Stimulated activated CD4-positive, alpha-beta T cell treated with anti-CD3 and anti-CD28 coated beads, TNF-alpha, amount 100 ng/mL, for 4 hours (primary cell): ENCODE data around the gene GZMH.
A peak's percentile ranks its signal among the peaks of the same experiment; 100 is the strongest.
"Not testable (repeated sequence)": the region's sequence is repeated elsewhere in the genome, so short reads cannot be mapped to it uniquely, and the experiment has no call there.

Experiments used
- DNase-seq, 3 experiments: peaks; one replicate each; pipeline ENCODE4 v3.0.0-alpha.2; 2020; ENCODE audit warnings: low read depth in 3 of 3

The GZMH gene

GRCh38 chr14:24609655-24610344, at the start of gene GZMH:
Gene GZMH, minus strand, starts transcription at chr14:24609685. Its CDS starts 72 bp downstream, at chr14:24609613.
- DNase-seq, result no peak

GRCh38 chr14:24648361-24648760, 38.9 kb upstream of the GZMH start:
- not testable (repeated sequence) for DNase-seq

GRCh38 chr14:24639905-24640304, 30.4 kb upstream of the GZMH start:
- no peak for DNase-seq

GRCh38 chr14:24639270-24639669, 29.8 kb upstream of the GZMH start:
- DNase-seq, result no peak

GRCh38 chr14:24634158-24634557, 24.7 kb upstream of the GZMH start, which contains the start of gene GZMB:
Gene GZMB, minus strand, starts transcription at chr14:24634190. Its CDS starts 30 bp downstream, at chr14:24634160.
- peak in 2 of 3 experiments; percentile 24 to 26 for DNase-seq

GRCh38 chr14:24633353-24633752, 23.9 kb upstream of the GZMH start:
- no peak for DNase-seq

GRCh38 chr14:24632761-24633160, 23.3 kb upstream of the GZMH start:
- no peak for DNase-seq

- no peak for DNase-seq
Measured at GRCh38 chr14:24632336-24632735, 22.9 kb upstream of the GZMH start.

- no peak for DNase-seq
Measured at GRCh38 chr14:24631749-24632335, 22.4 kb upstream of the GZMH start.

- no peak for DNase-seq
Measured at GRCh38 chr14:24630872-24631477, 21.5 kb upstream of the GZMH start.

- DNase-seq, result no peak
Measured at GRCh38 chr14:24630087-24630871, 20.8 kb upstream of the GZMH start.

GRCh38 chr14:24629521-24629920, 20.0 kb upstream of the GZMH start:
- no peak for DNase-seq

- DNase-seq, result no peak
Measured at GRCh38 chr14:24613747-24614146, 4.3 kb upstream of the GZMH start.

GRCh38 chr14:24613241-24613640, 3.8 kb upstream of the GZMH start:
- DNase-seq, result no peak

- no peak for DNase-seq
Measured at GRCh38 chr14:24612196-24612595, 2.7 kb upstream of the GZMH start.

- no peak for DNase-seq
Measured at GRCh38 chr14:24607635-24608514, 1.6 kb downstream of the GZMH start.

GRCh38 chr14:24607081-24607480, 2.4 kb downstream of the GZMH start:
- no peak for DNase-seq

GRCh38 chr14:24606297-24606696, 3.2 kb downstream of the GZMH start:
- no peak for DNase-seq

- DNase-seq, result peak; percentile 31 to 46 (median 43)
Measured at GRCh38 chr14:24605435-24606190, 3.9 kb downstream of the GZMH start.

GRCh38 chr14:24597403-24597802, 12.1 kb downstream of the GZMH start:
- DNase-seq, result no peak
